COR-L47 (cell line): ENCODE data around the gene SNIP1.
"Not testable (repeated sequence)": the region's sequence is repeated elsewhere in the genome, so short reads cannot be mapped to it uniquely, and the experiment has no call there.

Experiments used
- DNase-seq: peaks from one replicate; lab custom pipeline; 2025; lab: John Stamatoyannopoulos, UW

Gene SNIP1

DNA sequence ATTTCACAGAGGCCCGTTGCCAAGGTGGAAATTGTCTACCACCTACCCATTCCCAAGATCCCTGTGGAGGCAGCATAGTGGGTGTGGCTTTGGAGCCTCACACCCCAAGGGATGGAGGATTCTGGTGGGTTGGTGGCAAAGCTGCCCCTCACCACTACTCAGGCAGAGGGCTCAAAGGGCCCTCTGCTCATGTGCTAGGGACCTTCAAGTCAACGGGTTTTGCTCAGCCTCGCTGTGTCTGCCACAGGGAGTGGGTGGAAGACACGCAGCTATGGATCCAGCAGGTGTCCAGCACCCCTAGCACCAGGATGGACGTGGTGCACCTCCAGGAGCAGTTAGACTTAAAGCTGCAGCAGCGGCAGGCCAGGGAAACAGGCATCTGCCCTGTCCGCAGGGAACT, 5.0 kb upstream of the SNIP1 start:
- no peak for DNase-seq

DNA sequence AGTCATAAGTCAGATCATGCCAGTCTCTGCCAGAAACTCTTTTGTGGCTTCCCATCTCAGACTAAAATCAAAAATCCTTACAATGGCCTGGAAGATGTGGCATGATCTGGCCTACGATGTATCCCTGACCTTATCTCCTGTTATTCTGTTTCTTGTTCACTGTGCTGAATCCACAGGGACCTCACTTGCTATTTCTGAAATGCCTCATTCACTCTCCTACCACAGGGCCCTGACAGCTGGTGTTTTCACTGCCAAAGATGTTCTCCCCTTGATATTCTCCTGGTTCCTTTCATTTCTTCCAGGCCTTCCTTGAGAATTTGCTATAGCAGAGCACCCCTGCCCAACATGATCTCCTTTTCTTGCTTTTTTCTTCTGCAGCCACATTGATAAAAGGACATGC, 4.3 kb upstream of the SNIP1 start:
- DNase-seq, result no peak

DNA sequence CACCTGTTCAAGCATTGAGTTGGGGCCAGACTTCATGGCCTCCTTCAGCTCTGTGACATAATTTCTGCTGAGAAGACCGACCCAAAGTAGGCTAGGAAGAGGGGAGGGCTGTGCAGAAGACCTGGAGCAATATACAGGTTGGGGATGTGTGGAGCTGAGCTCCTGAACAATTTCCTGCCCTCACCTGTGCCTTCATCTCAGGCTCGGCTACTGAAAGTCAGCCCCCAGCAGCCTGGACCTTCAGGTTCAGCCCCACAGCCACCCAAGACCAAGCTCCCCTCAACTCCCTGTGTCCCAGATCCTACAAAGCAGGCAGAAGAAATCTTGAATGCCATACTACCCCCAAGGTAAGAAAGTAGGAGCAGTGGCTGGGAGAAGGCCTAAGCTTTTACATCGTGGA, 3.3 kb upstream of the SNIP1 start:
- DNase-seq, result no peak

DNA sequence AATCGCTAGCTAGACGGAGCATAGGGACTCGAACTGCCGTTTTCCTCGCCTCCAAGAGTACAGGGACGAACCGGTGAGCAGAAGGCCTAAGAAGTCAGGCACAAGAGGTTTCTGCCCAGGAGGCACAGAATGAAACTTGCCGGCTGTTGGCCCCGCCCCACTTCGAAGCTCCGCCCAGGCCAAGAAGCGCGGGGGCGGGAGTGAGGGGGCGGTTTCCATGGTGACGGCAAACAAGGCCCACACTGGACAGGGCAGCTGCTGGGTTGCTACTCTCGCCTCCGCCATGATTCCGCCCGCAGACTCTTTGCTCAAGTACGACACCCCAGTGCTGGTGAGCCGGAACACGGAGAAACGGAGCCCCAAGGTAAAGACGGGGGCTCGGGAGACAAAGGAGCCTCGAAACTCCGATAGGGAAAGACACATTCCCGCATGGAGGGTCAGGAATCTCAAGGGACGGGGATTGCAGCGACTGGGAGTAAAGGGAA, 2.7 kb upstream of the SNIP1 start, which contains the start of gene DNALI1:
Gene DNALI1, plus strand, starts transcription at position 229 of the 485 bp plus-strand sequence. Its CDS starts 55 bp downstream, at position 284.
- DNase-seq, result peak; percentile 91

DNA sequence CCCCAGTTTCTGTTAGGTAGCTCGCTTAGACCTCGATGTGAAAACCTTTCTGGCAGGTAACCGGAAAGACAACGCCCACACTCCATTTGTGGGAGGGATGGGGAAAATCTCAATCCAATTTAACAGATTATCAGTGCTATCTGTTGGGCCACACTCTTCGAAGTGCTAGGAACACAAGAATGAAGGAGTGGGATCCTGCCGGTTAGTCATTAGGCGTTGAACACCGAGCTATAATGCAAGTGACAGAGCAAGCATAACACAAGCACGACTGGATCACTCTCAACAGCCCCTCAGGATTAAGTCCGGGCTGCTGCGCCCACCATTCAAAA, 531 bp downstream of the SNIP1 start:
- DNase-seq, result no peak

DNA sequence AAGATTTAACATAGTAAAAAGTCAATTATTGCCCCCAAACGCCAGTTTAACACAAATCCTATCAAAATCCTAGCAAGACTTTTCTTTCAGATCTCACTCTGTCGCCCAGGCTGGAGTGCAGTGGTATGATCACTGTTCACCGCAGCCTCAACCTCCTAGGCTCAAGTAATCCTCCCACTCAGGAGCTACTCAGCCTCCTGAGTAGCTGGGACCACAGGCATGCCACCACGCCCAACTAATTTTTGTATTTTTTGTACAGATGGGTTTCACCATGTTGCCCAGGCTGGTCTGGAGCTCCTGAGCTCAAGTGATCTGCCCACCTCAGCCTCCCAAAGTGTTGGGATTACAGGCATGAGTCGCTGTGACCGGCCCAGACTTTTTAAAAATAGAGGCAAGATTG, 4.8 kb downstream of the SNIP1 start:
- no peak for DNase-seq

DNA sequence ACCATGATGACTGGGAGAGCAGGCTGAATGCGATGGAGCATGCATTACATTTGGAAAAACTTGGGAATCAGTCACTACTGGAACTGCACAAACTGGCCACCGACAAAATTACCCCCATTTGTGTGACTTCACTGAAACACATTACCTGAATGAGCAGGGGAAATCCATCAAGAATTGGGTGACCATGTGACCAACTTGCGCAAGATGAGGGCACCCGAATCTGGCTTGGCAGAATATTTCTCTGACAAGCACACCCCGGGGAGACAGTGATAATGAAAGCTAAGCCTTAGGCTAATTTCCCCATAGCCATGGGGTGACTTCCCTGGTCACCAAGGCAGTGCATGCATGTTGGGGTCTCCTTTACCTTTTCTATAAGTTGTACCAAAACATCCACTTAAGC, 9.1 kb downstream of the SNIP1 start:
- DNase-seq, result no peak

DNA sequence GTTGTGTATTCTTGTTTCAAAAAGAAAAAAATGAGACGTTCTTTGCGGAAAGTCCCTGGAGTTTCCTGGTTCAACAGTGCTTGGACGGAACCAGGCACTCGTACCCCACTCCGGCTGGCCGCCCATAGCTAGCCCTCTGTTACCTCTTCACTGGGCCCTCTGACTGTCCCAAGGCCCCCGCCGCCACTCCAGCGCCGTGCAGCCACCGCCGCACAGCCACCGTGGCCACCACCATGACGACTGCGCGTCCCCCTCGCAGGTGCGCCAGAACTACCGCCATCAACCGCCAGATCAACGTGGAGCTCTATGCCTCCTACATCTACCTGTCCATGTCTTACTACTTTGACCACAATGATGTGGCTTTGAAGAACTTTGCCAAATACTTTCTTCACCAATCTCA, 9.6 kb downstream of the SNIP1 start:
- DNase-seq, result no peak

DNA sequence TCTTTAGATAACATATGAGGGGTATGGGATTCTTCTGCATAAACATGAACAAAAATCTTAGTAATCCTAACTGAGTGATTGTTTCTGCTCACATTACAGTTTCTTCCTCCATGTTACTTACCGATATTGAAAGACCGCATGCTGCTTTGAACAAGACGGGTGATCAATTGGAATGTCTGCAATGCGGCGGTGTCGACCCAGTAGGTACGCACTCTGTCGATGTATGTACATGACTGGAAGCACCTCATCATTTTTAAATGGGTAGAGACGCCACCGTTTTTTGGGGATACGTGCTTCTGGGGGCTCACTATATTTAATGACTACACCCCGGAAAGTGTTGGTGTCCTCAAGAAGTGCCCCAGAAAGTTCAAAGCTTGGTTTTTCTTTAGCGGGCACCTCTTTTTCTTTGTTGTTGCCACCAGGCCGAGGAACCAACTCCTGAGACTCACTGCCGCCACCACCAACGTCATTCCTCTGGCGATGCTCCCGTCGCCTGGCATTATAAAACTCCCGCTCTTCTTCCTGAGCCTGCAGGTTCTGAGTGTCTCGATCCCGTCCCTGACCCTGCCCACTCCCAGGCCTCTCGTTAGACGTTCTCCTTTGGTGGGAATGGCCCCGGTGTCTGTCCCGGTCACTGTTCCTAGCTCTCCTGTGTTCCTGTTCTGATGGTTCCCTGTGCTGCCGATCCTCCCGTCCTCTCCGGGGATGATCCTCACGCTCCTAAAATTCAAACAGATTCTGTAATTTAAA, 13.9 kb downstream of the SNIP1 start:
- no peak for DNase-seq

DNA sequence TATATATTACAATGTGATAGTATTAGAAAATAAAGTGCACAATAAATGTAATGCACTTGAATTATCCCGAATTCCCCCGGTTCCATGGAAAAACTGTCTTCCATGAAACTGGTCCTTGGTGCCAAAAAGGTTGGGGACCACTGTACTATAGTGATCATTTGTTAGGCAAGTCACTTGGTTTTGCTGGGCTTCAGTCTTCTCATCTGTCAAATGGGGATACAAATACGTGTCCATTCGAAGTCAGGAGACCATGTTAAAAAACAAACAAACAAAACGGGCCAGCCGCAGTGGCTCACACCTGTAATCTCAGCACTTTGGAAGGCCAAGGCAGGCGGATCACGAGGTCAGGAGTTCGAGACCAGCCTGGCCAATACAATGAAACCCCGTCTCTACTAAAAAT, 14.9 kb downstream of the SNIP1 start:
- not testable (repeated sequence) for DNase-seq

DNA sequence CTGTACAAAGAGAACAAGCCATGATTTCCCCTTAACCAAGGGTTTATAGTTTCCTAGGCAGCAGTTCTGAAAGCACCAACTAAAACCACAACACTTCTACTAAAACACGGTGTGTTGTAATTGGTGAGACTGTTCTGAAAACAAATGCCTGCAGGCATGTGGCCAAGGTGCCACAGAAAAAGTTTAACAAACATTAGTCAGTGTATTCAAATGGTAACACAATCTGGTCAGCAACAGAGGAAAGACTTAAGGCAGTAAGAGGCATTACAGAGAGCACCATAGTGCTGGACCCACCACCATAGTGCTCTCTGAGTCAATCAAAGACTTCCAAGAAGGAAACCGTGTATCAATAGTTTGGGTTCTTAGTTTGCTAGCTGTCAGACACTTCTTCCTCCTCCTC, 16.7 kb downstream of the SNIP1 start:
- DNase-seq, result no peak

DNA sequence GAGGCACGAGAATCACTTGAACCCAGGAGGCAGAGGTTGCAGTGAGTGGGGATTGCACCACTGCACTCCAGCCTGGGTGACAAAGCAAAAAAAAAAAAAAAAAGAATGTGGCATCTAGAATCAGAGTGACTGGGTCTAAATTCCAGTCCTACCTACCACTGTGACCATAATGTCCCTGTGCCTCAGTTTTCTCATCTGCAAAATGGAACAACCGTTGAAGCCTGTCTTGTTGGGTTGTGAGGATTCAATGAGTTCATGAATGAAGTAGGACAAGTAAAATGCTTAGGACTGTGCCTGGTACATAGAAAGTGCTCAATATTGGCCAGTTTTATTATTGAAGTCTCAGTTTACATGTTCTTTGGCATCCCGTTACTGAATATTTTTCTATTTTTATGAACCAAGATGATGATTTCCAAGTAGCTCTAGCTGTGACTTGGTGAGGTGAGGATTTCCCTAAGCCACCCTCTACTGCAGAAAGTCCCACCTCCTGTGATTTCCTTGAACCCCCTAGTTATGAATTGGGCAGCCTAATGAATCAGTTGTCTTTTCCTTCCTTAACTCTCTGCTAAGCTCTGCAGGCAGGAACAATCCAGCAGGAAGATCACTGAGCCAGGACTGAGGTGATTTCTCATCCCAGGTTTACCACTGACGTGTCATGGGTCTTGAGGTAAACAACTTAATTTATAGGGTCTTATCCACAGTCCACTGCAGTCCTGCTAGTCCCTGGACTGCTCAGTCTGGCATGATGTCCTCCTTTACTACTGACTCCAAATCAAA, 20.6 kb downstream of the SNIP1 start:
- DNase-seq, result no peak

DNA sequence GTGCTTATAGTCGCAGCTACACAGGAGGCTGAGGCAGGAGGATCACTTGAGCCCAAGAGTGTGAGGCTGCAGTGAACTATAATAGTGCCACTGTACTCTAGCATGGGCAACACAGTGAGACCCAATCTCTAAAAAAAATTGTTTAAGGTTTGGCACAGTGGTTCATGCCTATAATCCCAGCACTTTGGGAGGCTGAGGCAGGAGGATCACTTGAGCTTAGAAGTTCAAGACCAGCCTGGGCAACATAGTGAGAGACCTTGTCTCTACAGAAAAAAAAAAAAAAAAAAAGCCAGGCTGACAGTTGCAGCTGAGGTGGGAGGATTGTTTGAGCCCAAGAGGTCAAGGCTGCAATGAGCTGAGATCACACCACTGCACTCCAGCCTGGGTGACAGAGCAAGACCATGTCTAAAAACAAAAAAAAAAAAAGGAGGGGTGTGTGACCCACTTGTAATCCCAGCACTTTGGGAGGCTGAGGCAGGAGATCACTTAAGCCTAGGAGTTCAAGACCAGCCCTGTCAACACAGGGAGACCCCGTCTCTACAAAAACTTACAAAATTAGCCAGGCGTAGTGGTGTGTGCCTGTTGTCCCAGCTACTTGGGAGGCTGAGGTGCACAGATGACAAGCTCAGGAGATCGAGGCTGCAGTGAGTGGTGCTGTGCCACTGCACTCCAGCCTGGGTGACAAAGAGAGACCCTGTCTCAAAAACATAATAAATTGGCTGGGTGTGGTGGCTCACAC, 21.5 kb downstream of the SNIP1 start:
- not testable (repeated sequence) for DNase-seq

DNA sequence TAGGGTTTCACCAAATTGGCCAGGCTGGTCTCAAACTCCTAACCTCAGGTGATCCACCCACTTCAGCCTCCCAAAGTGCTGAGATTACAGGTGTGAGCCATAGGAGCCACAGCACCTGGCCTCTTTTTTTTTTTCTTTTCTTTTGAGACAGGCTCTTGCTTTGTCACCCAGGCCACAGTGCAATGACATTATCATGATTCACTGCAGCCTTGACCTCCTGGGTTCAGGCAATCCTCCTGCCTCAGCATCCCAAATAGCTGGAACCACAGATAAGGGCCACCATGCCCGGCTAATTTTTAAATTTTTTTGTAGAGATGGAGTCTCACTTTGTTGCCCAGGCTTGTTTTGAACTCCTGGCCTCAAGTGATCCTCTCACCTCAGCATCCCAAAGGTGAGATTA, 24.2 kb downstream of the SNIP1 start:
- not testable (repeated sequence) for DNase-seq

DNA sequence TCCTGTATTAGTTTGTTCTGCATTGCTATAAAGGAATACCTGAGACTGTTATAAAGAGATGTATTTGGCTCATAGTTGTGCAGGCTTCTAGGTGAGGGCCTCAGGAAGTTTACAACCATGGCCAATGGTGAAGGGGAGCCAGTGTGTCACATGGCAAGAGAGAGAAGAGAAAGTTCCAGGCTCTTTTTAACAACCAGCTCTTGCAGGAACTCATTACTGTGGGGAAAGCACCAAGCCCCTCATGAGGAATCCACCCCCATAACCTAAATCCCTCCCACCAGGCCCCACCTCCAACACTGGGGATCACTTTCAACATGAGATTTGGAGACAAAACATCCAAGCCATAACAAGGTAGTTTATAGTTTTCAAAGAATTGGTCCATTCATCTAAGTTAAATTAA, 34.5 kb downstream of the SNIP1 start:
- DNase-seq, result no peak

DNA sequence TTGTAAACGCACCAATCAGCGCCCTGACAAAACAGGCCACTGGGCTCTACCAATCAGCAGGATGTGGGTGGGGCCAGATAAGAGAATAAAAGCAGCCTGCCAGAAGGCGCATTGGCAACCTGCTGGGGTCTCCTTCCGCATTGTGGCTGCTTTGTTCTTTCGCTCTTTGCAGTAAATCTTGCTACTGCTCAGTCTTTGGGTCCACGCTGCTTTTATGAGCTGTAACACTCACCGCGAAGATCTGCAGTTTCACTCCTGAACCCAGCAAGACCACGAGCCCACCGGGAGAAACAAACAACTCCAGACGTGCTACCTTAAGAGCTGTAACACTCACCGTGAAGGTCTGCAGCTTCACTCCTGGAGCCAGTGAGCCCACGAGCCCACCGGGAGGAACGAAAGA, 35.2 kb downstream of the SNIP1 start:
- not testable (repeated sequence) for DNase-seq

DNA sequence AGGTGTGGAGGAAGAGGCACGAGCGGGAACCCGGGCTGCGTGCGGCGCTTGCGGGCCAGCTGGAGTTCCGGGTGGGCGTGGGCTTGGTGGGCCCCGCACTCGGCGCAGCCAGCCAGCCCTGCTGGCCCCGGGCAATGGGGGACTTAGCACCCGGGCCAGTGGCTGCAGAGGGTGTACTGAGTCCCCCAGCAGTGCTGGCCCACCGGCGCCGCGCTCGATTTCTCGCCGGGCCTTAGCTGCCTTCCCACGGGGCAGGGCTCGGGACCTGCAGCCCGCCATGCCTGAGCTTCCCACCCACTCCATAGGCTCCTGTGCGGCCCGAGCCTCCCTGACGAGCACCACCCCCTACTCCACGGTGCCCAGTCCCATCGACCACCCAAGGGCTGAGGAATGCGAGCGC, 35.9 kb downstream of the SNIP1 start:
- DNase-seq, result not testable (repeated sequence)

DNA sequence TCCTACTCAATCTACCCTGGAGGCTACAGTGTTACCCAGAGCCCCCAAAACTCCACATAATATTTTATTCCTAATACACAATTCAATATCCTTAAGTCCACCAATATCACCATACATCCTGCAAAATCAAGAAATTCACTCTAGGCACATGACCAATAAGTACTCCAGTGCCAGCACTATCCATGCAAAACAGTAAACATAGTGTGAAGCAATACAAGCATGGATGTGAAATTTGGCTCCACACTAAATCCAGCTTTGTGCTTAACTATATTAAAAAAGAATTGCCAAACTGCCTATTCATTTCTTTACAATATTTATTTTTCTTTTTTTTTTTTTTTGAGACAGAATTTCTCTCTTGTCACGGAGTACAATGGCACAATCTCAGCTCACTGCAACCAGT, 36.5 kb downstream of the SNIP1 start:
- no peak for DNase-seq

DNA sequence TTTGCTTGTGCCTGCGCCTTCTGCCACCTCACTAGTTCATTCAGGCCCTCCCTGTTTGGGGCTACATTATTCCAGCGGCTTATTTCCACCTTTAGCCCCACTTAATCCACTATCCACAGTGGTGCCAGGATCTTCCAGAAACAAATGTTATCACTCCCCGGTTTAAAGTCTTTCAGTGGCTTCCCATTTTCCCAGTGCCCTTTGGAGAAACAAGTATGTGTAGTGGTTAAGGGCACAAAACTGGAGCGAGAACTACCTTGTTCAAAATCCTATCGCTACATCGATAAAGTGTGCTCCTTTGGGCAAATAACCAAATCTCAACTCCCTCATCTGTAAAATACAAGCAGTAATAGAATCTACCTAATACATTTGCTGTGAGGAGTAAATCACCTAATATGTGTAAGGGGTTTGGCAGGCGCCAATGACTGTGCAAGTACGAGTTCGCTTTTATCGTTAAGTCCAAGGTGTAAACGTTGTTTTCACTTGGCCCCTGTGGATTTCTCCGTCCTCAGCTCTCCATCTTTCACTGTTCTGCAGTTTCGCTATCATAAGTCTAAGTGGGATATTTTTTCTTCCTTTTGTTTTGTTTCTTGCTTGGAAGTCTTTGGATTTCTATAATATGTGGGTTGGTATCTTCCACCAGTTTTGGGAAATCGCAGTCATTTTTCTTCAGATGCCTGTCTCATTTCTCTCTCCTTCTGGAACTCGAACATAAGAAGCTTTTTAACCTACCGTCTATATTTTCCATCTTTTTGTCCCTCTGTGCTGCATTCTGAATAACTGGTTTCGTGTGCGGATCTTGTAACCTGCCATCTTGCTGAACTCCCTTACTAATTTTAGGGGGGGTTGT, 38.7 kb downstream of the SNIP1 start:
- DNase-seq, result no peak

DNA sequence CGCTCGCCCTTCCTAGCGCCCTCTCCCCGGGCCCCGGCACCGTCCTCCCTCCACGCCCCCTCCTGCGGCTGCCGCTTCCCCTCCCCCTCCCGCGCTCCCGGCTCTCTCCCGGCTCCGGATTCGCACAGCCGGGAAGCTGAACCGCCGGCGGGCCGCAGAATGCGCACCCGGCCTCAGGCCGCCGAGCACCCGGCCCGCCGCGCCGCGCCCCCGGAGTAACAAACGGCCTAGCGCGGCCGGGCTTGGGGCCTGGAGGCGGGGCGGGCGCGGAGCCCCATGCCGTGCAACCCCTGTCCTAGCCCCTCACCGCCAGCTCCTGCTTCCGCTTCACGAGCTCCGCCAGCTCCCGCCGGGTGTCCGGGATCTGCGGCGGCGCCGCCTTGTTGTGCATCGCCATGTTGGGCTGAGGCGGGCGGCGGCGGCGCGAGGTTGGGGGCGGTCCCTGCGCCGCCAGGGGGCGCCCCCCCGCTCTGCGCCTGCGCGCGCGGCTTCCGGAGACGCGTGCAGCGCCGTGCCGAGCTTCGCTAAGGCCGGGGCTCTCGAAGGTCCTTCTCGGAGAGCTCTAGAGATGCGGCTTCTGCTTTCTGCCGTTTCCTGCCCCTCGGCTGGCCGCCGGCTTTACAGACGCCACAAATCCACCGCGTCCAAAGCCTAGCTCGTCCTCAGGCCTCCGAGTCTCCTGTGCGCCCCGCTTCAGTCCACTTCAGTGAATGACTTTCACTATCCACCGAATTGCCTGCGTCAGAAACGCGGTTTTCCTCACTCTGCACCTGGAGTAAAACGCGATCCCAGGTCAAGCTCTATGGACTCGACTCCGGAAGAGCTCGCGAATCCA, 39.5 kb downstream of the SNIP1 start, which contains the start of gene MEAF6:
Gene MEAF6, minus strand, starts transcription at position 417 of the 835 bp plus-strand sequence. Its CDS starts 20 bp downstream, at position 397.
- peak; percentile 76 for DNase-seq
